Motor neuron (in vitro differentiated cells): ENCODE data around the gene NLGN3. TPM values are rescaled to one million over a fixed set of nuclear protein-coding genes. Genes with fewer than 3 reads are reported as not detected.

Experiments used
- ATAC-seq, 8 experiments: fragments of 200-7000 bp; cut with Tn5 transposase; replicated peaks in 6 of 8; 2 replicates each; pipeline ENCODE4 v1.8.0; 2021; ENCODE audit warnings: mild to moderate bottlenecking in 8 of 8, moderate library complexity in 8 of 8
- H3K27ac ChIP-seq, 2 donors: fragments of 250-450 bp; sonication (Bioruptor Pico); 2 replicates each; pipeline ENCODE4 v1.9.0; 2021; ENCODE audit warnings: antibody characterized with exemption in 2 of 2, mild to moderate bottlenecking in 2 of 2, moderate library complexity in 1 of 2
- H3K4me1 ChIP-seq, 2 donors: fragments of 250-450 bp; sonication (Bioruptor Pico); replicated peaks in 1 of 2; 2 replicates each; pipeline ENCODE4 v1.6.1; 2021; ENCODE audit warnings: antibody characterized with exemption in 2 of 2, mild to moderate bottlenecking in 2 of 2, moderate library complexity in 1 of 2
- H3K4me3 ChIP-seq, 5 donors: fragments of 250-450 bp; sonication (Bioruptor Pico); 2 replicates each; pipeline ENCODE4 v1.9.0; 2021; ENCODE audit warnings: antibody characterized with exemption in 5 of 5, mild to moderate bottlenecking in 5 of 5, moderate library complexity in 4 of 5
- WGBS, 10 experiments: fragments of 450-650 bp; shearing (Covaris generic); methylation state at CpG; one replicate each; pipeline ENCODE4 v1.0.0; 2022; 5-methylcytosine and 5-hydroxymethylcytosine counted together
- in situ Hi-C, 9 experiments: fragments of 400-800 bp; cut with MboI; loops; one replicate each; pipeline ENCODE4 v1.15.0; 2021; ENCODE audit warnings: low sequenced_read_pairs in 9 of 9, low pct_unique_long_range_greater_than_20kb in 2 of 9; ENCODE audit not compliant: unreplicated experiment in 9 of 9
- total RNA-seq, 8 experiments: library from RNA; unstranded; fragments of 300-600 nt; gene quantifications; 2 replicates each; pipeline versions ENCODE4 v1.2.3 to v1.2.4, GENCODE V29; 2022

The NLGN3 gene
- total RNA-seq, 8 experiments from 2014 or later = 0.20 to 16.0 (median 10.8) TPM

- no peak overlapping the region for H3K27ac ChIP-seq
- H3K4me3 ChIP-seq = no peak overlapping the region
- ATAC-seq = no peak
- H3K4me1 ChIP-seq = no peaks in the 10 kb centered on the region
- WGBS, 10 experiments = 50 to 100% methylated on average over 1 of the region's 1 CpG; no CpG with 5 or more reads in 8 of the 10 experiments
- in situ Hi-C loops = no loop called here
These were observed 69.5 kb downstream of the NLGN3 start for GRCh38 chrX:71214152-71214551.

GRCh38 chrX:71214604-71215337 is 70.1 kb downstream of the NLGN3 start:
- Histone ChIP-seq H3K4me3 (no peak overlapping the region), H3K27ac (no peak overlapping the region), H3K4me1 (no peaks in the 10 kb centered on the region)
- 20 to 100% methylated on average over 1 of the region's 5 CpGs; no CpG with 5 or more reads in 8 of the 10 experiments for WGBS, 10 experiments
- ATAC-seq = no peak
- in situ Hi-C loops = no loop called here

DNA sequence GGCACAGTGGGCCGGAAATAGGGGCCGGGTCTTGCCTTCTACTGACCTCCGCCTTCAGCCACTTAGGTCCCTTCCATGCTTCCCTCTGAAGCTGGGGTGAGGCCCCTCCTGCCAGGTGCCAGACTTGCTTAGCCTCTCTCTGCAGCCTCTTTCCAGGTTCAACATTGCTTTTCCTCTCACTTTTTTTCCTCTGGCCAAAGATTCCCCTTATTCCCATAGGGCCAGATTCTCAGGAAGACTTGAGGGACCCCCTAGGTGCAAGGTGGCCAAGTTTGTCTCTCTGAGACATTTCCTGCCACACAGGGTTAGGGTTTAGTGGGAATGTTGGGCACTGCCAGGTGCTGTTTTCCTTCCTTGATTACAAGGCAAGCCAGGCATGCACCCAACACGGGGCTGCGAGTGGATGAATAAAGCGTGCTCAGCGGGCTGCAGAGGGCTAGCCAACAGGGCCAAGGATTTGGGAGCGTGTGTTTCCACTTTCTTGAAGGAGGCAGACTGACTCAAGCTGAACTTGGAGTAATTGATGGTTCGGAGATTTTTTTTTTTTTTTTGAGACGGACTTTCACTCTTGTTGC is 70.8 kb downstream of the NLGN3 start:
- no peak for ATAC-seq

GRCh38 chrX:71216485-71216884 is 71.8 kb downstream of the NLGN3 start:
- in situ Hi-C loops = no loop called here
- WGBS, 10 experiments = 0 to 24% (median 0%) methylated on average over 1 to 4 of the region's 6 CpGs; no CpG with 5 or more reads in 7 of the 10 experiments
- Histone ChIP-seq H3K4me3 (no peak overlapping the region), H3K4me1 (no peaks in the 10 kb centered on the region), H3K27ac (no peak overlapping the region)
- ATAC-seq = peak in 3 of 8 experiments; percentile 11 to 90 (median 65)

More for the DNA sequence above, 70.8 kb downstream of the NLGN3 start:
- no peaks in the 10 kb centered on the region for H3K4me1 ChIP-seq
- 46 to 69% methylated on average over 3 of the region's 10 CpGs; no CpG with 5 or more reads in 8 of the 10 experiments for WGBS, 10 experiments
- H3K4me3 ChIP-seq = no peak overlapping the region
- in situ Hi-C loops = no loop called here
- no peak overlapping the region for H3K27ac ChIP-seq

- no peak for ATAC-seq
- WGBS, 10 experiments = 76 to 100% (median 100%) methylated on average over 1 to 5 of the region's 6 CpGs; no CpG with 5 or more reads in 7 of the 10 experiments
- Histone ChIP-seq H3K4me3 (no peak overlapping the region), H3K4me1 (no peaks in the 10 kb centered on the region), H3K27ac (no peak overlapping the region)
- in situ Hi-C loops = no loop called here
These were observed 72.7 kb downstream of the NLGN3 start for GRCh38 chrX:71217298-71217697.

Other genes starting within 250 kb of the NLGN3 start
- gene TEX11, start 236.1 kb upstream of the NLGN3 start, total RNA-seq = under 1 TPM in 2 of 8 experiments, not detected in 6; 0.10 to 0.14 TPM
- gene SLC7A3, start 213.7 kb upstream of the NLGN3 start, total RNA-seq = 10 to 100 TPM in 4 of 8 experiments, 1 to 10 TPM in 2, not detected in 2; 1.7 to 28.9 (median 16.6) TPM
- gene SNX12, start 76.5 kb upstream of the NLGN3 start, total RNA-seq = 10 to 100 TPM; 35.8 to 75.0 (median 45.6) TPM
- 10 to 100 TPM in 1 of 8 experiments, 1 to 10 TPM in 7; 2.8 to 11.9 (median 5.1) TPM for gene FOXO4, start 49.0 kb upstream of the NLGN3 start, total RNA-seq
- gene CXorf65, start 38.1 kb upstream of the NLGN3 start, total RNA-seq = not detected
- gene IL2RG, start 33.3 kb upstream of the NLGN3 start, total RNA-seq = under 1 TPM in 6 of 8 experiments, not detected in 2; 0.11 to 0.77 (median 0.22) TPM
- gene MED12, start 26.2 kb upstream of the NLGN3 start, total RNA-seq = 10 to 100 TPM; 14.5 to 40.8 (median 19.7) TPM
- gene GJB1, start 78.4 kb downstream of the NLGN3 start, total RNA-seq = under 1 TPM in 3 of 8 experiments, not detected in 5; 0.14 to 0.52 (median 0.33) TPM
- gene ZMYM3, start 109.3 kb downstream of the NLGN3 start, total RNA-seq = 10 to 100 TPM in 7 of 8 experiments, 1 to 10 TPM in 1; 9.5 to 33.9 (median 26.1) TPM
- 100 to 1,000 TPM; 276 to 526 (median 303) TPM for gene NONO, start 138.8 kb downstream of the NLGN3 start, total RNA-seq
- 1 to 10 TPM in 5 of 8 experiments, under 1 TPM in 3; 0.56 to 2.7 (median 1.2) TPM for gene ITGB1BP2, start 156.9 kb downstream of the NLGN3 start, total RNA-seq
- gene TAF1, start 221.5 kb downstream of the NLGN3 start, total RNA-seq = 10 to 100 TPM; 20.7 to 60.0 (median 35.1) TPM